Measurements from ENCODE around the gene IKZF4.

GRCh38 chr12:56021889-56022497 lies 1.1 kb downstream of the IKZF4 start:
- TF ChIP-seq TAF1 (IDR thresholded peaks at IDR 0.05; ENCODE audit: low read depth, low read length) (no peak), YY1 (IDR thresholded peaks at IDR 0.05; ENCODE audit: low read depth, low read length) (no peak), CTCF (IDR thresholded peaks at IDR 0.05; ENCODE audit: control extremely low read depth in 1 of 3, insufficient read depth in 1 of 3, low read depth in 1 of 3, low read length in 3 of 3) (no peak)

All from H1 (cell line).